PC-9 (cell line): ENCODE data around the gene SLC7A4.

Source experiments
- CTCF ChIP-seq: fragments of 200-600 bp; sonication (generic); conservative IDR thresholded peaks from 2 replicates; pipeline ENCODE4 v1.6.1; 2017; ENCODE audit warnings: mixed run types, antibody characterized with exemption, mild to moderate bottlenecking, moderate library complexity
- EZH2 ChIP-seq: fragments of 200-600 bp; sonication (generic); IDR thresholded peaks from 2 replicates; pipeline ENCODE4 v1.8.0; 2017; ENCODE audit warnings: antibody characterized with exemption, low read depth

- TF ChIP-seq CTCF (no peak), EZH2 (no peak)
Measured at GRCh38 chr22:21067901-21068680, 35.7 kb upstream of the SLC7A4 start.
